GM12878 (cell line): Measurements from ENCODE around the gene CREB5. TPM values are rescaled to one million over a fixed set of nuclear protein-coding genes. Genes with fewer than 3 reads are reported as not detected.

Experiments used
- ATAC-seq: fragments of 200-7000 bp; cut with Tn5 transposase; 3 replicates; pipeline ENCODE4 v1.9.1; 2020; ENCODE audit warnings: mild to moderate bottlenecking, moderate library complexity
- BruUV-seq: library from RNA; stranded (reverse); fragments of 400-500 nt; replicated peaks from 2 replicates; lab custom pipeline; 2021; lab: Mats Ljungman, UMichigan
- CTCF ChIA-PET: fragments of 300-600 bp; sonication (Branson Sonifier 250); formaldehyde crosslinking; extraction: SDS; loops from one replicate; lab custom pipeline; 2021; ENCODE audit warnings: inconsistent platforms; lab: Yijun Ruan, JAX
- POLR2A ChIA-PET: fragments of 350-600 bp; formaldehyde crosslinking; extraction: SDS; loops from one replicate; lab custom pipeline; 2021; ENCODE audit warnings: inconsistent platforms; lab: Charles Lee
- RAD21 ChIA-PET: fragments of 300-600 bp; sonication (Branson Sonifier 250); formaldehyde crosslinking; loops from one replicate; lab custom pipeline; 2023; ENCODE audit warnings: antibody characterized with exemption; ENCODE audit not compliant: unreplicated experiment; lab: Charles Lee
- SMC1A ChIA-PET: fragments of 300-600 bp; sonication (Branson Sonifier 250); formaldehyde crosslinking; loops from one replicate; lab custom pipeline; 2023; ENCODE audit not compliant: unreplicated experiment, uncharacterized antibody; lab: Charles Lee
- DNase-seq: peaks from one replicate; pipeline ENCODE4 v3.0.0-alpha.2; 2011; ENCODE audit warnings: low read depth, low spot score
- FAIRE-seq: peaks from 3 replicates; lab custom pipeline; 2011; peaks lifted over from hg19 to GRCh38; lab: Jason Lieb, UNC
- H2AFZ ChIP-seq: 2 replicates; pipeline ENCODE4 v1.6.0; 2011; ENCODE audit warnings: low read depth, low read length, control low read depth; ENCODE audit not compliant: control insufficient read depth
- H3K27ac ChIP-seq: 2 replicates; pipeline ENCODE4 v1.5.1; 2011; ENCODE audit warnings: control low read depth; ENCODE audit not compliant: control insufficient read depth, insufficient read depth
- H3K27me3 ChIP-seq, 2 experiments: replicated peaks in 1 of 2; 2 replicates each; pipeline versions ENCODE4 v1.6.0 to v1.6.1; 2011; ENCODE audit warnings: low read length in 1 of 2; ENCODE audit not compliant: control insufficient read depth in 2 of 2, insufficient read depth in 2 of 2
- H3K36me3 ChIP-seq, 2 experiments: 2 replicates each; pipeline ENCODE4 v1.5.1; 2011; ENCODE audit warnings: low read length in 1 of 2; ENCODE audit not compliant: control insufficient read depth in 2 of 2, insufficient read depth in 2 of 2
- H3K4me1 ChIP-seq: 2 replicates; pipeline ENCODE4 v1.6.1; 2011; ENCODE audit warnings: mild to moderate bottlenecking, low read length, moderate library complexity, mixed read lengths; ENCODE audit not compliant: control insufficient read depth, insufficient read depth
- H3K4me2 ChIP-seq: 2 replicates; pipeline ENCODE4 v1.6.0; 2011; ENCODE audit warnings: control low read depth; ENCODE audit not compliant: control insufficient read depth, insufficient read depth
- H3K4me3 ChIP-seq: fragments of 200-600 bp; sonication (generic); 2 replicates; pipeline ENCODE4 v1.5.1; 2016
- H3K79me2 ChIP-seq: 2 replicates; pipeline ENCODE4 v1.6.0; 2011; ENCODE audit warnings: low read length; ENCODE audit not compliant: control insufficient read depth, insufficient read depth
- H3K9ac ChIP-seq: 2 replicates; pipeline ENCODE4 v1.8.0; 2011; ENCODE audit warnings: low read length, control low read depth, mixed read lengths; ENCODE audit not compliant: control insufficient read depth, insufficient read depth
- H3K9me3 ChIP-seq: replicated peaks from 3 replicates; pipeline ENCODE4 v1.5.1; 2011; ENCODE audit warnings: mild to moderate bottlenecking, low read length; ENCODE audit not compliant: control insufficient read depth, insufficient read depth
- H4K20me1 ChIP-seq: 2 replicates; pipeline ENCODE4 v1.6.0; 2011; ENCODE audit not compliant: control insufficient read depth, insufficient read depth
- ATF7 ChIP-seq: fragments of 450-650 bp; IDR thresholded peaks from 2 replicates; pipeline ENCODE4 v1.6.1; 2016; ENCODE audit warnings: low read depth, mild to moderate bottlenecking
- BCL11A ChIP-seq: IDR thresholded peaks from 2 replicates; pipeline ENCODE4 v1.6.1; 2011; ENCODE audit warnings: low read depth, low read length
- CEBPB ChIP-seq, 2 experiments: fragments of 150-350 bp in 1 of 2; IDR thresholded peaks; 2 replicates each; pipeline ENCODE4 v1.6.1; 2012 to 2014; ENCODE audit warnings: low read depth in 2 of 2, low read length in 2 of 2, borderline replicate concordance in 1 of 2, inconsistent platforms in 1 of 2
- ETV6 ChIP-seq, 2 experiments: fragments of 450-650 bp in 1 of 2; IDR thresholded peaks in 1 of 2; conservative IDR thresholded peaks in 1 of 2; 2 replicates each; pipeline ENCODE4 v1.6.1; 2014; ENCODE audit warnings: antibody characterized with exemption in 1 of 2, borderline replicate concordance in 1 of 2, low read depth in 1 of 2, mild to moderate bottlenecking in 1 of 2, moderate library complexity in 1 of 2
- FOXK2 ChIP-seq: fragments of 450-650 bp; IDR thresholded peaks from 2 replicates; pipeline ENCODE4 v1.6.1; 2017; ENCODE audit warnings: mild to moderate bottlenecking, moderate library complexity
- KAT2A ChIP-seq: conservative IDR thresholded peaks from 2 replicates; pipeline ENCODE4 v1.6.1; 2011; ENCODE audit warnings: low read depth, low read length; ENCODE audit not compliant: control insufficient read depth
- WRNIP1 ChIP-seq: IDR thresholded peaks from 2 replicates; pipeline ENCODE4 v1.6.1; 2011; ENCODE audit warnings: low read depth, low read length, improper control_type of control experiment, borderline replicate concordance
- WGBS: methylation state at CpG from one replicate; pipeline ENCODE4 v1.1.6; 2016; ENCODE audit warnings: low lambda C conversion rate; ENCODE audit not compliant: insufficient replicate concordance, insufficient coverage; ENCODE audit errors: missing lambda C conversion rate; 5-methylcytosine and 5-hydroxymethylcytosine counted together
- in situ Hi-C: fragments of 300-500 bp; cut with MboI; formaldehyde crosslinking; loops from 9 replicates; pipeline ENCODE4 v1.14.3; 2018; ENCODE audit warnings: mixed read lengths
- intact Hi-C: fragments of 100-400 bp; cut with micrococcal nuclease; formaldehyde crosslinking; loops from one replicate; pipeline ENCODE4 v1.14.2; 2022; ENCODE audit not compliant: unreplicated experiment
- polyA plus RNA-seq, 11 experiments: library from polyadenylated mRNA; depleted of rRNA in 4 of 11; unstranded in 6 of 11; stranded (reverse) in 5 of 11; fragments of >200 nt; fragmentation: Nextera tagmentation in 4 of 11; fragmentation: Illumina TruSeq in 1 of 11; extraction: Ambion mirVana in 4 of 11; extraction: Trizol in 1 of 11; gene quantifications; 1 replicate in 1 of 11; 2 replicates in 10 of 11; pipeline versions ENCODE4 v1.2.1 to v1.2.3, GENCODE V29; 2011 to 2016; ENCODE audit warnings: inconsistent platforms in 2 of 11, missing spikeins in 2 of 11, low read depth in 1 of 11
- total RNA-seq, 4 experiments: library from RNA; depleted of rRNA in 3 of 4; stranded (reverse); fragments of >200 nt in 3 of 4; fragmentation: Illumina TruSeq in 1 of 4; extraction: Trizol in 1 of 4; gene quantifications; 2 replicates each; pipeline versions ENCODE4 v1.2.1 to v1.2.3, GENCODE V29; 2013 to 2021
- TF ChIP-seq, protein P1 (sequence below): fragments of 450-650 bp; IDR thresholded peaks from 2 replicates; pipeline ENCODE4 v1.6.1; 2017; ENCODE audit warnings: mild to moderate bottlenecking

The CREB5 gene
- total and polyA plus RNA-seq, 10 of the 15 experiments (the other 5 are each of a cell fraction or from before 2014, with no cell fraction given) = 12.9 to 74.1 (median 53.0) TPM

DNA sequence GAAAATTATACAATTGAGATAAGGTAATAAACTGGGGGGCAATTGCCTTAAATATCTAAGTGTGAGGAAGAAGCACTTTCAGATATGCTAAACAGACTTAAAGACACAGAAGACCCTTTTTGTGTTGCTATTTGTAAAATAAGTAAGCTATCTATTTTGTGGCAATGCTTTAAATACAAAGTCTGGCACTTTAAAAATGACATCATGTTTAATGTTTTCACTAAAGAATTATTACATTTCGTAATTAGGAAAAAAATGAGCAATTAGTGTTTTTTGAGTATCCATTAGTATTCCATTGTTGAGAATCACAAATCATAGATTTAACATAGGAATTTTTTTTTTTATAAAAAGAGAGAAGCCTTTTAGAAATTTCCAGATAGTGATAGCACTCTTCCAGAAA is 2.1 kb downstream of the CREB5 start:
- no peaks in the 10 kb centered on the region for H4K20me1 ChIP-seq
- peaks cover 0 to 11% of the 10 kb centered on the region in 2 experiments; a peak in 2 of 4 replicates for H3K27me3 ChIP-seq
- ChIA-PET SMC1A (interaction anchor here (0.6 to 6.7 kb wide), 19 partner anchors 17 to 439 kb away, joined by 3 to 120 read pairs (median 4); no protein-coding TSS in a partner anchor), CTCF (interaction anchor here (0.8 to 4.7 kb wide), 11 partner anchors 27 to 440 kb away, joined by 3 to 48 read pairs (median 4); no protein-coding TSS in a partner anchor), RAD21 (interaction anchor here (0.6 to 8.5 kb wide), 11 partner anchors 18 to 212 kb away, joined by 3 to 156 read pairs (median 5); no protein-coding TSS in a partner anchor), POLR2A (interaction anchor here (0.5 to 8.3 kb wide), 6 partner anchors 52 to 209 kb away, joined by 3 to 88 read pairs (median 4); no protein-coding TSS in a partner anchor)
- H3K4me2 ChIP-seq = no peak overlapping the region
- TF ChIP-seq ETV6 (conservative IDR thresholded peaks at IDR 0.05 in 1 of 2, IDR thresholded peaks at IDR 0.05 in 1 of 2; ENCODE audit: borderline replicate concordance in 1 of 2, low read depth in 1 of 2) (no peak), WRNIP1 (no peak), KAT2A (no peak), ATF7 (peak; percentile 94), CEBPB (IDR thresholded peaks at IDR 0.05; ENCODE audit: borderline replicate concordance in 1 of 2, low read depth in 2 of 2, low read length in 2 of 2) (0 out of 4 replicates have a peak, but pooled peaks of 1 of the 2 experiments have one; percentile 32), BCL11A (no peak), FOXK2 (no peak)
- TF ChIP-seq, protein P1, sequence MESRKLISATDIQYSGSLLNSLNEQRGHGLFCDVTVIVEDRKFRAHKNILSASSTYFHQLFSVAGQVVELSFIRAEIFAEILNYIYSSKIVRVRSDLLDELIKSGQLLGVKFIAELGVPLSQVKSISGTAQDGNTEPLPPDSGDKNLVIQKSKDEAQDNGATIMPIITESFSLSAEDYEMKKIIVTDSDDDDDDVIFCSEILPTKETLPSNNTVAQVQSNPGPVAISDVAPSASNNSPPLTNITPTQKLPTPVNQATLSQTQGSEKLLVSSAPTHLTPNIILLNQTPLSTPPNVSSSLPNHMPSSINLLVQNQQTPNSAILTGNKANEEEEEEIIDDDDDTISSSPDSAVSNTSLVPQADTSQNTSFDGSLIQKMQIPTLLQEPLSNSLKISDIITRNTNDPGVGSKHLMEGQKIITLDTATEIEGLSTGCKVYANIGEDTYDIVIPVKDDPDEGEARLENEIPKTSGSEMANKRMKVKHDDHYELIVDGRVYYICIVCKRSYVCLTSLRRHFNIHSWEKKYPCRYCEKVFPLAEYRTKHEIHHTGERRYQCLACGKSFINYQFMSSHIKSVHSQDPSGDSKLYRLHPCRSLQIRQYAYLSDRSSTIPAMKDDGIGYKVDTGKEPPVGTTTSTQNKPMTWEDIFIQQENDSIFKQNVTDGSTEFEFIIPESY = no peak
- no peaks in the 10 kb centered on the region; a peak in 1 of 4 replicates for H3K36me3 ChIP-seq
- intact Hi-C loops (no loop called here), in situ Hi-C loops (no loop called here)
- H3K4me3 ChIP-seq = no peak overlapping the region
- 0% methylated on average over 1 of the region's 1 CpG for WGBS
- no peak for ATAC-seq
- H3K9me3 ChIP-seq = no peaks in the 10 kb centered on the region
- no TSS peak for BruUV-seq
- no peak overlapping the region for H3K9ac ChIP-seq
- no peak overlapping the region for H3K27ac ChIP-seq
- H3K79me2 ChIP-seq = no peaks in the 10 kb centered on the region
- no peak for DNase-seq
- no peak overlapping the region for H2AFZ ChIP-seq
- 0 out of 2 replicates have a peak, but pooled peaks cover under 1% of the 10 kb centered on the region for H3K4me1 ChIP-seq
- no peak for FAIRE-seq
